Activated B cell treated with CpG ODN at 0.5 μM for 24 hours (primary cell): ENCODE data around the gene IL22RA1. TPM values are rescaled to one million over a fixed set of nuclear protein-coding genes. Genes with fewer than 3 reads are reported as not detected.
A peak's percentile ranks its signal among the peaks of the same experiment; 100 is the strongest.

ENCODE experiments used
- ATAC-seq: fragments of 200-7000 bp; cut with Tn5 transposase; one replicate; pipeline ENCODE4 v1.10.0; 2021; ENCODE audit warnings: low read depth, mild to moderate bottlenecking, moderate library complexity
- CTCF ChIA-PET: fragments of 350-600 bp; sonication (Branson Sonifier 250); formaldehyde crosslinking; loops from one replicate; lab custom pipeline; 2021; ENCODE audit warnings: antibody characterized with exemption; lab: Charles Lee
- POLR2A ChIA-PET: fragments of 350-600 bp; sonication (Branson Sonifier 250); formaldehyde crosslinking; loops from one replicate; lab custom pipeline; 2021; ENCODE audit warnings: antibody characterized with exemption; lab: Charles Lee
- DNase-seq: peaks from one replicate; pipeline ENCODE4 v3.0.0; 2022
- H3K27ac Mint-ChIP-seq: one replicate; pipeline ENCODE4 v1.8.0; 2020; ENCODE audit warnings: mixed read lengths
- H3K27me3 Mint-ChIP-seq: one replicate; pipeline ENCODE4 v1.8.0; 2021; ENCODE audit warnings: mixed read lengths
- H3K36me3 Mint-ChIP-seq: one replicate; pipeline ENCODE4 v1.8.0; 2021; ENCODE audit warnings: low read depth, mixed read lengths
- H3K4me1 Mint-ChIP-seq: one replicate; pipeline ENCODE4 v1.8.0; 2021; ENCODE audit warnings: mixed read lengths
- H3K4me3 Mint-ChIP-seq: one replicate; pipeline ENCODE4 v1.8.0; 2020; ENCODE audit warnings: mild to moderate bottlenecking, mixed read lengths
- H3K9me3 Mint-ChIP-seq: one replicate; pipeline ENCODE4 v1.8.0; 2020; ENCODE audit warnings: mixed read lengths
- CTCF ChIP-seq: fragments of 200-600 bp; IDR thresholded peaks from one replicate; pipeline ENCODE4 v1.8.0; 2022; ENCODE audit warnings: antibody characterized with exemption, mild to moderate bottlenecking
- intact Hi-C: fragments of 100-400 bp; cut with micrococcal nuclease; formaldehyde crosslinking; loops from one replicate; pipeline ENCODE4 v1.15.1; 2024
- total RNA-seq: library from RNA; stranded (reverse); gene quantifications from 2 replicates; pipeline ENCODE4 v1.2.3, GENCODE V29; 2022

IL22RA1 gene
- total RNA-seq, 1 donor from 2014 or later = 0.09 TPM

GRCh38 chr1:24150234-24151174 lies 7.6 kb upstream of the IL22RA1 start:
- H3K27me3 Mint-ChIP-seq = peaks cover 3% of the 10 kb centered on the region
- peaks cover 27% of the 10 kb centered on the region for H3K4me1 Mint-ChIP-seq
- peak; percentile 98 for ATAC-seq
- peak overlapping the region; percentile 74 for H3K4me3 Mint-ChIP-seq
- no peak for TF ChIP-seq CTCF
- CTCF ChIA-PET = interaction anchor here (0.5 to 9.6 kb wide), 32 partner anchors 10 to 680 kb away, joined by 3 to 243 read pairs (median 4); partner anchors contain the start of genes IFNLR1, NIPAL3 and STPG1
- peaks cover 7% of the 10 kb centered on the region for H3K36me3 Mint-ChIP-seq
- intact Hi-C loops = loop anchor here (1.0 to 2.0 kb wide), 7 partner anchors 41 to 492 kb away; partner anchors contain the start of gene SRRM1
- DNase-seq = peak; percentile 89
- H3K27ac Mint-ChIP-seq = peak overlapping the region; percentile 20
- no peaks in the 10 kb centered on the region for H3K9me3 Mint-ChIP-seq
- POLR2A ChIA-PET = interaction anchor here (0.6 to 7.3 kb wide), 9 partner anchors 11 to 263 kb away, joined by 3 to 96 read pairs (median 4); partner anchors contain the start of genes IFNLR1 and STPG1

- no peak for TF ChIP-seq CTCF
- Mint-ChIP-seq H3K27ac (no peak overlapping the region), H3K27me3 (peaks cover 3% of the 10 kb centered on the region), H3K36me3 (peaks cover 2% of the 10 kb centered on the region), H3K4me1 (peaks cover 21% of the 10 kb centered on the region), H3K4me3 (no peak overlapping the region), H3K9me3 (no peaks in the 10 kb centered on the region)
- intact Hi-C loops = loop anchor here (1.0 to 2.0 kb wide), 7 partner anchors 41 to 493 kb away; partner anchors contain the start of gene SRRM1
- no peak for DNase-seq
- POLR2A ChIA-PET = interaction anchor here (0.6 to 7.3 kb wide), 10 partner anchors 12 to 263 kb away, joined by 3 to 96 read pairs (median 4); partner anchors contain the start of genes IFNLR1 and STPG1
- ATAC-seq = no peak
- CTCF ChIA-PET = interaction anchor here (0.6 to 9.6 kb wide), 31 partner anchors 10 to 680 kb away, joined by 3 to 243 read pairs (median 4); partner anchors contain the start of genes IFNLR1 and STPG1
These were observed 6.9 kb upstream of the IL22RA1 start for GRCh38 chr1:24149866-24150233.

GRCh38 chr1:24147816-24148215 lies 4.9 kb upstream of the IL22RA1 start:
- ChIA-PET CTCF (interaction anchor here (0.8 to 9.6 kb wide), 3 partner anchors 52 to 245 kb away, joined by 3 to 243 read pairs (median 135); no protein-coding TSS in a partner anchor), POLR2A (no interaction called here)
- no peak for TF ChIP-seq CTCF
- intact Hi-C loops = no loop called here
- Mint-ChIP-seq H3K4me1 (peaks cover 21% of the 10 kb centered on the region), H3K36me3 (no peaks in the 10 kb centered on the region), H3K27me3 (peaks cover 9% of the 10 kb centered on the region), H3K9me3 (no peaks in the 10 kb centered on the region), H3K4me3 (no peak overlapping the region), H3K27ac (no peak overlapping the region)
- DNase-seq (no peak), ATAC-seq (no peak)

DNA sequence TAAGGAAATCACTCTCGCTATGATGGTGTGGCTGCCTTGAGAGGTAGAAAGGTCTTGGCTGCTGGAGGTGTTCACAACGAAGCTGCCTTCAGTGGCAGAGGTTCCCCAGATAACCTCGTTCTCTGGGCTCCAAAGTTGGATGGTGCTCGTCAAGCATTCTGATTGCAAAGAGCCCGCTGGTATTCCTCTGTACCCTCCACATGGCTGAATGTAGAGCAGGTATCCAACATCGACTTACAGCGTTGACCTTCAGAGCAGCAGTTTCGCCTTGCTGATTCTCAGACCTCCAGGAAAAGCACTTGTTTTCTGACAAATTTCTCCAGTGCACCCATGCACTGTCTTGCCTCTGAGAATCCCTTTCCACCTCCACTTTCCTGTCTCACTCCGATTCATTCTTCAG lies 4.3 kb upstream of the IL22RA1 start:
- ChIA-PET POLR2A (no interaction called here), CTCF (interaction anchor here (0.8 to 9.6 kb wide), 3 partner anchors 53 to 246 kb away, joined by 3 to 243 read pairs (median 135); no protein-coding TSS in a partner anchor)
- Mint-ChIP-seq H3K4me3 (no peak overlapping the region), H3K4me1 (peaks cover 21% of the 10 kb centered on the region), H3K27me3 (peaks cover 9% of the 10 kb centered on the region), H3K27ac (no peak overlapping the region), H3K36me3 (no peaks in the 10 kb centered on the region), H3K9me3 (no peaks in the 10 kb centered on the region)
- intact Hi-C loops = no loop called here
- ATAC-seq (no peak), DNase-seq (no peak)
- TF ChIP-seq CTCF = no peak
